Activated CD8-positive, alpha-beta memory T cell treated with anti-CD3 and anti-CD28 coated beads for 1 hour (primary cell): ENCODE data around the gene TGFBI.

ENCODE experiments used
- DNase-seq, 2 donors: peaks; one replicate each; pipeline ENCODE4 v3.0.0-alpha.2; 2020; ENCODE audit warnings: low read depth in 1 of 2; ENCODE audit errors: extremely low read depth in 1 of 2

Gene TGFBI

GRCh38 chr5:136023958-136024541, 4.7 kb upstream of the TGFBI start:
- DNase-seq: no peak

GRCh38 chr5:136025900-136026299, 2.9 kb upstream of the TGFBI start:
- no peak for DNase-seq

GRCh38 chr5:136026636-136027035, 2.2 kb upstream of the TGFBI start:
- DNase-seq: no peak

- DNase-seq: no peak
These were observed 1.5 kb upstream of the TGFBI start for GRCh38 chr5:136027311-136027710.

DNA sequence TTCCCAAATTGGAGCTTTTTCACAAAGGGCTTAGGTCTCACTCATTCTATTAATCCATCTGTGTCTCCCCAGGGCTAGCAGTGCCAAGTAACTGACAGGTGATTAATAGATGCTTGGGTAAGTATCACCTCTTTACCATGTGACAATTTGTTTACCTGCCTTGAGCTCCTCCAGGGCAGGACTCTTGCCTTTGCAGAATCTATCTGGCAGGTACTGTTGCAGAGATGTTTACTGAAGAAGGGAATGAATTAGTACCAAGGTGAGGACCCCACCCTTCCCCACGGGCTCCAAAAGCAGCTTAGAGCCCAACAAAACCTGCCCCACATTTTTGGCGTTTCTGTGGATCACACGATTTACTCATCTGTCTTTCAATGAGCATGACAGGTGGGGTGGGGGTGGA, 698 bp upstream of the TGFBI start:
- no peak for DNase-seq

GRCh38 chr5:136030252-136030651, 1.5 kb downstream of the TGFBI start:
- no peak for DNase-seq

- no peak for DNase-seq
These were observed 2.3 kb downstream of the TGFBI start for GRCh38 chr5:136030956-136031611.

GRCh38 chr5:136031711-136032110, 2.9 kb downstream of the TGFBI start:
- no peak for DNase-seq

GRCh38 chr5:136032564-136032963, 3.8 kb downstream of the TGFBI start:
- no peak for DNase-seq

- DNase-seq: no peak
These were observed 4.4 kb downstream of the TGFBI start for GRCh38 chr5:136033234-136033633.

GRCh38 chr5:136033848-136034247, 5.1 kb downstream of the TGFBI start:
- no peak for DNase-seq

DNA sequence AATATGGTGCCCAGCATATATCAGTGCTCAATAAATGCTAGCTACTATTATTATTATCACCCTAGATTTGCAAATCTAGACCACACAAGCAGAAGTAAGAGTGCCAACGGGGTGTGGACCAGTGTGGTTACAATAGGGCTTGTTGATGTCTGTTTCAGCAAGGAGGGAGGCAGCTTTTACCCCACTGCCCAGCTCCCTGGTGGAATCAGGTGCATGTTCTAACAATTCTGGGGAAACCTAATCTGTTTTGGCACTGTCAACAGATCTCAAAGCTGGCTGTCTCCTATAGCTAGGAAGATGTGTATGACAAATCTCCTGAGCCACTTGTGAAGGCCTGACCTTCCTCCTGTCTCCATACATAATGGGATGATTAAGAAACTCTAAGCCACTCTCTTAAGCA, 5.7 kb downstream of the TGFBI start:
- no peak for DNase-seq

DNA sequence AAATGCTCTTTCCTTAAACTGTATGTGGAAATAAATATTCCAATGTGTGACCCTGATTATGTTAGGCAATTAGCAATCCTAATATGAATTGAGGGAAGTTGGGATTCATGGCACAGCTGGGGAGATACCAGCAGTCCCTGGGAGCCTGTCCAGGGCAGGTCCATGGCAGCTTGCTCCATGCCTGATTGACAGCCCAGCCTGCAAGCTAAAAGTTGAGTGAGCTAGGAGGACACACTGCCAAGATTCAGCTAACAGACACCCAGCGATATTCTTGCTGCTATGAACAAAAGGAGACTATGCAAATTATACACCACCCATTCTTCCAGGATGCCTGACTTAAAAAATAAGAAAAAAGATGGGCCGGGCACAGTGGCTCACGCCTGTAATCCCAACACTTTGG, 6.2 kb downstream of the TGFBI start:
- DNase-seq: no peak

- no peak for DNase-seq
These were observed 7.0 kb downstream of the TGFBI start for GRCh38 chr5:136035837-136036236.

- DNase-seq: no peak
These were observed 7.6 kb downstream of the TGFBI start for GRCh38 chr5:136036293-136036911.

DNA sequence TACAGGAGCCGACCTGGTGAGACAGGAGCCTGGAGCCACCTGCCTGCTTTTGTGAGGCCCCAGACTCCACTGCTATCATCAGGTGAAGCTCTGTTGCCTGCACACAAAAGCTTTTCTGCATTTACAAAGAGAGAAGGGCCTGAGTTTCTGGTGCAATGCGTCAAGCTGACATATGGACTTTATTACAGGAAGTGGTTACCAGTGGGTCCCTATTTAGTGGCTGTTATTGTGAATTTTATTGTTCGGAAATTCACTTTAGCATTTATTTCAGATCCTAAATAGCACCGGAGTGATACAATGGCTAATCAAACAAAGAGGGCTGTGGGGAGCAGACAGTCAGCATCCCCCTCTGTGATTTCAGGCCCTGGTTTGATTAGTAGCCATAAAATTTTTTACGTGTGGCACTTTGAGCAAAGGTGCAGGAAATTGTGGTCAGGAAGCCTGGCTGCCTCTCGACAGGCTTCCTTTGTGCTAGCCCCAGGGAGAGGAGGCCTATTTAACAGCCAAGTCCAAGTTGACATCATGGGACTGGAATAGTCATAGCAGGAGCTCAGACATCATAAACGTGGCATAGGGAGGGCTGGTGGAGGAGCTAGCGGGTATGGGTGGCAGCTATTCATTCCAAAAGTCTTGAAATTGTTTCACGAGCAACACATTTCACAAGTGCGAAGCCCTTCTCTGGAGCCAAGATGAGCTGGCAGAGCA, 8.4 kb downstream of the TGFBI start:
- no peak for DNase-seq

GRCh38 chr5:136038635-136039034, 9.8 kb downstream of the TGFBI start:
- DNase-seq: no peak

DNA sequence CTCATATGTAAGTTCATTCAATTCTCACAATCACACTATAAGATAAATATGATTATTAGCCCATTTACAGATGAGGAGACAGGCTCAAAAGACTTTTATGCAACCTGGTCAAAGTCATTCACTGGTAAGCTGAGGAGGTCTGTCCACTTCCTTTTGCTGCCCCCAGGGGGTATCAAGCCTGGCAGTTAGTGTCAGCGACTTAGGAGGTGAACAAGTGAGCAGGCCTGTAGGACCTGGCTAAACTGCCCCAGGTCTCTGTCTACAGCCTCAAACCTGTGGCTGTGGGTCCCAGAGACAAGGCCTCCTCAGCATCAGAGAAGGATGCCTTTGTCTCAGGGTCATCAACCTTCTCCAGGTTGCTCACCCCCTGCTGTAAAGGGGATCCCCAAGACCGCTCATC, 10.4 kb downstream of the TGFBI start:
- DNase-seq: no peak

GRCh38 chr5:136040746-136041415, 12.1 kb downstream of the TGFBI start:
- no peak for DNase-seq

GRCh38 chr5:136042156-136042555, 13.4 kb downstream of the TGFBI start:
- DNase-seq: no peak

DNA sequence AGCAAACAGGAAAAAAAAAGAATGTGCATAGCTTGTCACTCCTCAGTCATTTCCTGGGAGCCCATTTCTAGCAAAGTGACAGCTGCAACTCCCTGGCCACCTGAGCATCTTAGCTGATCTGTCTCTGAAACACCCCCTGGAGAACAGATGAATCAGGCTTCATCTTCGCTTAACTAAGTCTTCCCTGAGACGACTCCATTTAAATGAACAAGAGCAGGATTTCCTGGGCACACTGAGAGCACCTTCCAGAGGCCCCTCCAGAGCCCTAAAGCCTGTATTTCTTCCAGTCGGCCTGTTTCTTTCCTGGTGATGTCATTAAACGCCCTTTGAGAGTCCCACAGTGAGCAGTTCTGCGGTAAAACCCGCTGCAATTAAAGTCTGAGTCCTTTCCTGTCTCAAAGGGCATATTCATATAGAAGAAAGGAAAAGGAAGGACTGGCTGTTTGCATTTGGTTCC, 13.9 kb downstream of the TGFBI start:
- no peak for DNase-seq
